ENCODE measurements around the gene PRR30.

- no peak for TF ChIP-seq EZH2 (IDR thresholded peaks at IDR 0.05; ENCODE audit: low read depth, unreplicated experiment)
- TF ChIP-seq CTCF (conservative IDR thresholded peaks at IDR 0.05; ENCODE audit: low read depth in 2 of 2) = no peak
- TF ChIP-seq POLR2AphosphoS5 (IDR thresholded peaks at IDR 0.05; ENCODE audit: low read depth) = no peak
These were observed 23.2 kb upstream of the PRR30 start for GRCh38 chr2:27162151-27163121.
